DMS 273 (cell line): Measurements from ENCODE around the gene KIAA1614.

ENCODE experiments used
- DNase-seq: peaks from one replicate; lab custom pipeline; 2025; ENCODE audit not compliant: unreplicated experiment; lab: John Stamatoyannopoulos, UW

The KIAA1614 gene

GRCh38 chr1:180925471-180926051 lies 12.9 kb downstream of the KIAA1614 start:
- peak; percentile 57 for DNase-seq

GRCh38 chr1:180926164-180926981 lies 13.7 kb downstream of the KIAA1614 start:
- peak; percentile 99 for DNase-seq

GRCh38 chr1:180927348-180927747 lies 14.7 kb downstream of the KIAA1614 start:
- DNase-seq, result peak; percentile 83

- peak; percentile 98 for DNase-seq
Measured at GRCh38 chr1:180927841-180928240, 15.1 kb downstream of the KIAA1614 start.

GRCh38 chr1:180928331-180929230 lies 15.9 kb downstream of the KIAA1614 start:
- peak; percentile 79 for DNase-seq

GRCh38 chr1:180929389-180929788 lies 16.7 kb downstream of the KIAA1614 start:
- no peak for DNase-seq

- peak; percentile 99 for DNase-seq
Measured at GRCh38 chr1:180930687-180931086, 18.0 kb downstream of the KIAA1614 start.

- DNase-seq, result no peak
Measured at GRCh38 chr1:180931529-180931928, 18.8 kb downstream of the KIAA1614 start.

- no peak for DNase-seq
Measured at GRCh38 chr1:180932378-180932777, 19.7 kb downstream of the KIAA1614 start.

GRCh38 chr1:180933141-180933540 lies 20.4 kb downstream of the KIAA1614 start:
- peak; percentile 23 for DNase-seq

- no peak for DNase-seq
Measured at GRCh38 chr1:180934563-180934962, 21.9 kb downstream of the KIAA1614 start.

- no peak for DNase-seq
Measured at GRCh38 chr1:180935326-180936109, 22.8 kb downstream of the KIAA1614 start.

GRCh38 chr1:180936110-180937011 lies 23.7 kb downstream of the KIAA1614 start:
- DNase-seq, result no peak

GRCh38 chr1:180937012-180937372 lies 24.3 kb downstream of the KIAA1614 start:
- no peak for DNase-seq

- DNase-seq, result no peak
Measured at GRCh38 chr1:180937624-180938225, 25.0 kb downstream of the KIAA1614 start.

- peak; percentile 45 for DNase-seq
Measured at GRCh38 chr1:180939073-180939710, 26.5 kb downstream of the KIAA1614 start.

GRCh38 chr1:180939711-180940103 lies 27.0 kb downstream of the KIAA1614 start:
- DNase-seq, result peak; percentile 38

GRCh38 chr1:180940445-180940844 lies 27.7 kb downstream of the KIAA1614 start:
- no peak for DNase-seq
